Tibial nerve (tissue), 3 donors: ENCODE results near the gene PIP4K2C.

Experiments
- POLR2A ChIP-seq, 2 donors: fragments of 450-650 bp; IDR thresholded peaks; one replicate each; pipeline ENCODE4 v1.6.1; 2017; ENCODE audit warnings: antibody characterized with exemption in 2 of 2, mild to moderate bottlenecking in 2 of 2, moderate library complexity in 2 of 2
- TF ChIP-seq, protein P1 (sequence below), 5 experiments: fragments of 200-600 bp in 3 of 5; fragments of 450-650 bp in 2 of 5; sonication (generic) in 3 of 5; IDR thresholded peaks; one replicate each; pipeline ENCODE4 v1.5.1; 2016 to 2019; ENCODE audit warnings: antibody characterized with exemption in 5 of 5, mild to moderate bottlenecking in 3 of 5, moderate library complexity in 2 of 5

DNA sequence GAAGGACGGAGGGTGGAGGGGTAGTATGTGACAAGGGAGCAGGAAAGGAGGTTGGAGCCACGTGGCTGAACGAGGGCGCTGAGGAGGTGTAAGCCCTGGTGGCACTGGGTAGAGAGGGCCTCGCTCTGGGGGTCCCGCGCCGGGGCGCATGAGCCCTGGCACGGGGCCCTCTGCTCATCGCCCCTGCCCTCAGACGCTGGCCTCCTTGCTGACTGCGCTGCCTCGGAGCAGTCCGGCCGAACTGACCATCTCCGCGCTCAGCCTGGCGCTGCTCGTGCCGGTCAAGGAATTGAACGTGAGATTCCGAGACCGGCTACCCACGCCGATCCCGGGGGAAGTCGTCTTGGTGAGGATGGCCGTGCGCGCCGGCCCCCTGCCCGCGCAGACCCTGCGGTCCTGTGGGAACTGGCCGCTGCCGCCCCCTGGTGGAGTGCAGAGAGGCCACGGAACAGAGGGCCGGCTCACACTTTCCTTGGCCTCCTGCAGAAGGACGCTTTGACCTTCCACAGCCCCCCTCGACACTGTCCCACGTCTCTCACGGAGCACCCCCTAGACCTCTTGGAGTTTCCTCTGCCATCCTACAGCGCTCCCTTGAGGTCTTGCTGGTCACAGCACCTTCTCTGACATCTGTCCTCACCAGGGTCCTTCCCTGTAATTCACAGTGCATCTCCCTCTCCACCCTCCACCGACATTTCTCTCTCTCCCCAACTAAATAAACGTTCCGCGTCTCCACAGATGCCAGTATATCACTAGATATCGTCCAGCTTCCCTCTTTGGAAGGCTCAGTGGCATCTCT is 30.7 kb downstream of the PIP4K2C start:
- TF ChIP-seq, protein P1, sequence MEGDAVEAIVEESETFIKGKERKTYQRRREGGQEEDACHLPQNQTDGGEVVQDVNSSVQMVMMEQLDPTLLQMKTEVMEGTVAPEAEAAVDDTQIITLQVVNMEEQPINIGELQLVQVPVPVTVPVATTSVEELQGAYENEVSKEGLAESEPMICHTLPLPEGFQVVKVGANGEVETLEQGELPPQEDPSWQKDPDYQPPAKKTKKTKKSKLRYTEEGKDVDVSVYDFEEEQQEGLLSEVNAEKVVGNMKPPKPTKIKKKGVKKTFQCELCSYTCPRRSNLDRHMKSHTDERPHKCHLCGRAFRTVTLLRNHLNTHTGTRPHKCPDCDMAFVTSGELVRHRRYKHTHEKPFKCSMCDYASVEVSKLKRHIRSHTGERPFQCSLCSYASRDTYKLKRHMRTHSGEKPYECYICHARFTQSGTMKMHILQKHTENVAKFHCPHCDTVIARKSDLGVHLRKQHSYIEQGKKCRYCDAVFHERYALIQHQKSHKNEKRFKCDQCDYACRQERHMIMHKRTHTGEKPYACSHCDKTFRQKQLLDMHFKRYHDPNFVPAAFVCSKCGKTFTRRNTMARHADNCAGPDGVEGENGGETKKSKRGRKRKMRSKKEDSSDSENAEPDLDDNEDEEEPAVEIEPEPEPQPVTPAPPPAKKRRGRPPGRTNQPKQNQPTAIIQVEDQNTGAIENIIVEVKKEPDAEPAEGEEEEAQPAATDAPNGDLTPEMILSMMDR (IDR thresholded peaks at IDR 0.05): peak; percentile 84 to 99 (median 90)
- no peak for TF ChIP-seq POLR2A (IDR thresholded peaks at IDR 0.05)
